Measurements from ENCODE around the gene MUC16. TPM values are rescaled to one million over a fixed set of nuclear protein-coding genes. Genes with fewer than 3 reads are reported as not detected.

The MUC16 gene
- total RNA-seq, 1 experiment from 2014 or later: 0.04 TPM

Other genes with a start within 250 kb of the MUC16 start
- gene ZNF558, start 178.1 kb downstream of the MUC16 start, total RNA-seq (2021): 3.0 to 3.6 TPM (median 3.6 TPM) in 3 replicates
- not detected in 3 replicates for gene MBD3L1, start 178.0 kb downstream of the MUC16 start, total RNA-seq (2021)
- not detected in 3 replicates for gene OR1M1, start 76.7 kb upstream of the MUC16 start, total RNA-seq (2021)
- gene OR7G2, start 97.1 kb upstream of the MUC16 start, total RNA-seq (2021): not detected in 3 replicates
- gene OR7G1, start 105.4 kb upstream of the MUC16 start, total RNA-seq (2021): not detected in 3 replicates
- gene OR7G3, start 116.5 kb upstream of the MUC16 start, total RNA-seq (2021): not detected in 3 replicates
- 36.8 to 38.7 TPM (median 38.4 TPM) in 3 replicates for gene ZNF317, start 130.0 kb upstream of the MUC16 start, total RNA-seq (2021)
- not detected in 3 replicates for gene OR7D2, start 168.6 kb upstream of the MUC16 start, total RNA-seq (2021)
- not detected in 3 replicates for gene OR7D4, start 209.2 kb upstream of the MUC16 start, total RNA-seq (2021)
- not detected in 3 replicates for gene OR7E24, start 240.5 kb upstream of the MUC16 start, total RNA-seq (2021)